OCI-LY7 (cell line): Measurements from ENCODE around the gene MICAL3. TPM values are rescaled to one million over a fixed set of nuclear protein-coding genes. Genes with fewer than 3 reads are reported as not detected.

Experiments
- BruUV-seq: library from RNA; stranded (reverse); fragments of 400-500 nt; replicated peaks from 2 replicates; lab custom pipeline; 2021; lab: Mats Ljungman, UMichigan
- CTCF ChIA-PET: fragments of 300-600 bp; sonication (Branson Sonifier 250); formaldehyde crosslinking; loops from one replicate; lab custom pipeline; 2022; ENCODE audit warnings: antibody characterized with exemption; ENCODE audit not compliant: unreplicated experiment; lab: Charles Lee
- POLR2A ChIA-PET: fragments of 300-600 bp; sonication (Branson Sonifier 250); formaldehyde crosslinking; loops from one replicate; lab custom pipeline; 2022; ENCODE audit warnings: antibody characterized with exemption; lab: Charles Lee
- DNase-seq: peaks from one replicate; pipeline ENCODE4 v3.0.0-alpha.2; 2015; ENCODE audit warnings: low spot score
- H2AFZ ChIP-seq: fragments of 200-600 bp; sonication (generic), shearing (Covaris generic); 2 replicates; pipeline ENCODE4 v1.6.1; 2014; ENCODE audit warnings: mild to moderate bottlenecking, antibody characterized with exemption, low read length, moderate library complexity
- H3K27ac ChIP-seq: fragments of 200-600 bp; sonication (generic); 2 replicates; pipeline ENCODE4 v1.5.1; 2014; ENCODE audit warnings: mixed run types, low read depth, mild to moderate bottlenecking, moderate library complexity, low read length, inconsistent platforms; ENCODE audit not compliant: poor library complexity, severe bottlenecking
- H3K36me3 ChIP-seq: fragments of 200-600 bp; sonication (generic); 2 replicates; pipeline ENCODE4 v1.6.1; 2014; ENCODE audit warnings: mild to moderate bottlenecking, antibody characterized with exemption, low read length, moderate library complexity, mixed read lengths; ENCODE audit not compliant: insufficient read depth
- H3K4me1 ChIP-seq: fragments of 200-600 bp; sonication (generic); 2 replicates; pipeline ENCODE4 v1.5.1; 2014; ENCODE audit warnings: mild to moderate bottlenecking, low read length; ENCODE audit not compliant: insufficient read depth, poor library complexity, severe bottlenecking
- H3K4me2 ChIP-seq: fragments of 200-600 bp; sonication (generic); 2 replicates; pipeline ENCODE4 v1.6.1; 2014; ENCODE audit warnings: mild to moderate bottlenecking, low read length
- H3K4me3 ChIP-seq: fragments of 200-600 bp; sonication (generic); 2 replicates; pipeline ENCODE4 v1.5.1; 2014; ENCODE audit warnings: mild to moderate bottlenecking, low read depth, low read length; ENCODE audit not compliant: poor library complexity, severe bottlenecking
- H3K79me2 ChIP-seq: fragments of 200-600 bp; sonication (generic); 2 replicates; pipeline ENCODE4 v1.6.1; 2016; ENCODE audit warnings: low read depth, mild to moderate bottlenecking, low read length, moderate library complexity, mixed read lengths; ENCODE audit not compliant: insufficient read depth
- H3K9me2 ChIP-seq: fragments of 200-600 bp; sonication (generic); 2 replicates; pipeline ENCODE4 v1.6.1; 2016; ENCODE audit warnings: mild to moderate bottlenecking, low read length, mixed read lengths; ENCODE audit not compliant: insufficient read depth
- H3K9me3 ChIP-seq: fragments of 200-600 bp; sonication (generic); 2 replicates; pipeline ENCODE4 v1.6.1; 2014; ENCODE audit warnings: mild to moderate bottlenecking, mixed run types, low read length, mixed read lengths
- H4K20me1 ChIP-seq: fragments of 200-600 bp; sonication (generic); 2 replicates; pipeline ENCODE4 v1.6.1; 2014; ENCODE audit warnings: mild to moderate bottlenecking, antibody characterized with exemption, low read length, moderate library complexity, mixed read lengths; ENCODE audit not compliant: insufficient read depth
- CTCF ChIP-seq: fragments of 200-600 bp; sonication (generic); conservative IDR thresholded peaks from 2 replicates; pipeline ENCODE4 v1.5.1; 2014; ENCODE audit warnings: mild to moderate bottlenecking, antibody characterized with exemption, low read length, moderate library complexity, mixed read lengths
- EZH2phosphoT487 ChIP-seq: fragments of 200-600 bp; sonication (generic); IDR thresholded peaks from 2 replicates; pipeline ENCODE4 v1.6.1; 2018; ENCODE audit warnings: low read depth, borderline replicate concordance, mild to moderate bottlenecking, mixed run types, antibody characterized with exemption, low read length, moderate library complexity, mixed read lengths
- intact Hi-C: fragments of 100-400 bp; cut with micrococcal nuclease; formaldehyde crosslinking; loops from one replicate; pipeline ENCODE4 v1.10.0; 2022; ENCODE audit not compliant: unreplicated experiment
- total RNA-seq, 2 experiments: library from RNA; depleted of rRNA in 1 of 2; stranded (reverse); fragments of >200 nt in 1 of 2; shearing (Covaris generic) in 1 of 2; gene quantifications; 2 replicates each; pipeline ENCODE4 v1.2.3, GENCODE V29; 2014 to 2022

The MICAL3 gene
- total RNA-seq, 2 experiments from 2014 or later: 80.9 to 210 TPM

GRCh38 chr22:18023509-18024275 is 669 bp downstream of the MICAL3 start:
- POLR2A ChIA-PET: interaction anchor here (0.6 to 2.0 kb wide), 12 partner anchors 9 to 393 kb away, joined by 3 to 10 read pairs (median 4); no protein-coding TSS in a partner anchor

GRCh38 chr22:18022876-18023275 is 1.5 kb downstream of the MICAL3 start:
- TF ChIP-seq EZH2phosphoT487: no peak
- TF ChIP-seq CTCF: no peak
- H2AFZ ChIP-seq: peak overlapping the region; percentile 64; the same call in 1 of the 2 replicates
- peaks cover 18% of the 10 kb centered on the region for H3K36me3 ChIP-seq
- BruUV-seq: TSS peak; percentile 47
- H3K9me3 ChIP-seq: no peaks in the 10 kb centered on the region
- peaks cover 23% of the 10 kb centered on the region; the same call in 1 of the 2 replicates for H3K79me2 ChIP-seq
- peak overlapping the region; percentile 68 for H3K4me2 ChIP-seq
- intact Hi-C loops: no loop called here
- no peak for DNase-seq
- ChIA-PET CTCF (interaction anchor here (1.1 to 1.3 kb wide), 2 partner anchors 12 to 19 kb away, joined by 3 to 4 read pairs; no protein-coding TSS in a partner anchor), POLR2A (interaction anchor here (0.7 to 2.0 kb wide), 11 partner anchors 10 to 316 kb away, joined by 3 to 10 read pairs (median 4); no protein-coding TSS in a partner anchor)
- no peaks in the 10 kb centered on the region for H3K9me2 ChIP-seq
- H4K20me1 ChIP-seq: no peaks in the 10 kb centered on the region
- H3K27ac ChIP-seq: peak overlapping the region; percentile 57
- peak overlapping the region; percentile 68 for H3K4me3 ChIP-seq
- peaks cover 45% of the 10 kb centered on the region for H3K4me1 ChIP-seq

More at GRCh38 chr22:18023509-18024275, 669 bp downstream of the MICAL3 start:
- peak overlapping the region; percentile 68 for H3K4me2 ChIP-seq
- H3K27ac ChIP-seq: peak overlapping the region; percentile 57
- H3K79me2 ChIP-seq: peaks cover 18% of the 10 kb centered on the region; the same call in 1 of the 2 replicates
- TF ChIP-seq CTCF (no peak), EZH2phosphoT487 (no peak)
- CTCF ChIA-PET: interaction anchor here (0.6 to 1.3 kb wide), 3 partner anchors 13 to 53 kb away, joined by 3 to 4 read pairs (median 3); no protein-coding TSS in a partner anchor
- peak overlapping the region; percentile 68 for H3K4me3 ChIP-seq
- no TSS peak for BruUV-seq
- no peaks in the 10 kb centered on the region for H3K9me3 ChIP-seq
- peaks cover 53% of the 10 kb centered on the region for H3K4me1 ChIP-seq
- intact Hi-C loops: loop anchor here (1.0 to 2.0 kb wide), 4 partner anchors 22 to 193 kb away; partner anchors contain the start of gene PEX26
- no peaks in the 10 kb centered on the region for H3K9me2 ChIP-seq
- peak overlapping the region; percentile 64; the same call in 1 of the 2 replicates for H2AFZ ChIP-seq
- peaks cover 12% of the 10 kb centered on the region; the same call in 1 of the 2 replicates for H3K36me3 ChIP-seq
- DNase-seq: peak; percentile 67
- H4K20me1 ChIP-seq: no peaks in the 10 kb centered on the region
